Measurements from ENCODE around the gene RAB31.

The RAB31 gene

DNA sequence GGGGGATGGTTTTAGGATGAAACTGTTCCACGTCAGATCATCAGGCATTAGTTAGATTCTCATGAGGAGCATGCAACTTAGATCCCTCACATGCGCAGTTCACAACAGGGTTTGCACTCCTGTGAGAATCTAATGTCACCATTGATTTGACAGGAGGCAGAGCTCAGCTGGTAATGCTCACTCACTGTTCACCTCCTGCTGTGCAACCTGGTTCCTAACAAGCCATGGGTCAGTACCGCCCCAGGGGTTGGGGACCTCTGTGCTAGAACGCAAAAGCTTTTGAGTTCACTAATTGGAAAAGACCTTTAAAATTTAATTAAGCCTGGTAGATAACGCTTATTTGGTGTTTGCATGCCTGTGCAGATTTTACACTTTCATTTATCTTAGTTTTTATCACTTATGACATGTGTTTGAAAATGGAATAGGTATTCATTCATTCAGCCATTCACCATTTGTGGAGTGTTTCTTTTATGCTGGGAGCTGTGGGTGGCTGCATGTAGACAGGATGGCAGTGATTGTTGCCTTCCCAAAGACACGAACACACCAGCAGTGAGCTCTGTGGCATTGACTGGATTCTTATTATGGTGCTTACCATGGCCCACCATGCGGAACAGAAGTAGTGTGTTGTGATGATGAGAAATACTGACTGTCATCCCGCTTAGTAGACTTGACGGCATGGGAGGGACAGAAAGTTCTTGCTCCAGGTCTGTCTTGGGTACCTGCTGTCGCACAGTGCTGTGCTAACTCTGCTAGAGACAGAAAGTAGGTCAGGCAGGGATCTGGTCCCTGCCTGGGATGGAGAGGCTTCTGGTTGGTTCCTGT lies 6.4 kb downstream of the RAB31 start:
- no peak for DNase-seq

GRCh38 chr18:9715088-9715343 lies 6.9 kb downstream of the RAB31 start:
- DNase-seq, result no peak

GRCh38 chr18:9715978-9716774 lies 8.1 kb downstream of the RAB31 start:
- DNase-seq, result no peak

DNA sequence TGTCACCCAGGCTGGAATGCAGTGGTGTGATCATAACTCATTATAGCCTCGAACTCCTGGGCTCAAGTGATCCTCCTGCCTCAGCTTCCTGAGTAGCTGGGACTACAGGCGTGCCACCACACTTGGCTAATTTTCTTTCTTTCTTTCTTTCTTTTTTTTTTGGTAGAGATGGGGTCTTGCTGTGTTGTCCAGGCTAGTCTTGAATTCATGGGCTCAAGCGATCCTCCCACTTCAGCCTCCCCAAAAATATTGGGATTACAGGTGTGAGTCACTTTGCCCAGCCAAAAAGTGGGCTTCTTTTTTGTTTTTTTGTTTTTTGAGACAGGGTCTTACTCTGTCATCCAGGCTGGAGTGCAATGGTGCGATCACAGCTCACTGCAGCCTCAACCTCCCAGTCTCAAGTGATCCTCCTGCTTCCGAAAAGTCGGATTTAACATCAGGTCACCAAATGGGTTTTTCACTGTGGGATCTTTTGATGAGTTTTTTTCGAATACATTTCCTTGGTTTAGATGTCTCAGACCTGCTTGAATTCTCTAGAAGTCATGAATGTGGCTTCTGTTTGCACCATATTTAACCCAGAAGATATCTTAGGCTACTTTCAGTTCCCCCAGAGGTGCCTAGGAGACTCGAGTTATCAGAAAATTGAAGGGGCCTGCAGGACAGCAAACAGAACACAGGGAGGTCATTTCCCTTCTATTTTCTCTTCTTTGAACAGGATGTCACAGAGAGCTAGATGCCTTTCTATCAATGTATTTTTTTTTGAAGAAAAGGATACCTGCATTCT lies 8.9 kb downstream of the RAB31 start:
- no peak for DNase-seq

GRCh38 chr18:9719421-9719981 lies 11.4 kb downstream of the RAB31 start:
- no peak for DNase-seq

GRCh38 chr18:9720327-9720726 lies 12.2 kb downstream of the RAB31 start:
- no peak for DNase-seq

GRCh38 chr18:9721893-9722550 lies 13.9 kb downstream of the RAB31 start:
- DNase-seq, result no peak

GRCh38 chr18:9722691-9723090 lies 14.6 kb downstream of the RAB31 start:
- DNase-seq, result no peak

DNA sequence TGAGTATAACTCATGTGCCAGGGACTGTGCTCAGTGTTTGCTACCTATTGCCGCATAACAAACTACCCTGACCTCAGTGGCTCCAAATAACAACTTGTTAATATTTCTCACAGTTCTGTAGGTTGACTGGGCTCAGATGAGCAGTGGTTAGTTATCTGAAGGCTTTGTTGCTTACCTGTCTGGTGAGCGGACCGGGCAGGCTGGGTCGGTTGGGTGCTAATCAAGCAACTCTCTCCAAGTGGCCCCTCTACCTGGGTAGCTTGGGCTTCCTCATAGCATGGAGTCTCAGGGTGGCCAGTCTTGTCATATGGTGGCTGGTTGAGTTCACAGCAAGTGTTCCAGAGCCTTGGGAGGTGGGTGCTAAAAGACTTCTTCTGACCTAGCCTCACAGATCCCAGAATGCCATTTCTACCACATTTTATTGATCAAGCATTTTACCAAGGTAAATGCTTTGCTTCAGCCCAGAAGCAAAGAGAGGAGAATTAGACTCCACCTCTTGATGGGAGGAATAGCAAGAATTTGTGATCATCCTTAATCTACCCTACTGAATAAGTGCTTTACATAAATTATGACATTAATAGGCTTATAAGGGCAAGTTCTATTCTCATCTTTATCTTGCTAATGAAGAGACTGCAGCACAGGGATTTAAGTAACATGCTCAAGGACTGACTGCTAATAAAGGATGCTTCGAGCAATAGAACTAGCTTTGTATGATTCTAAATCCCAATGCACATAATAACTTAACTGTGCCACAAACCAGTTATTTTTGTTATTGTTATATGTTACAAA lies 16.9 kb downstream of the RAB31 start:
- no peak for DNase-seq

- DNase-seq, result no peak
These were observed 18.1 kb downstream of the RAB31 start for GRCh38 chr18:9726175-9726574.

- no peak for DNase-seq
These were observed 18.8 kb downstream of the RAB31 start for GRCh38 chr18:9726936-9727335.

DNA sequence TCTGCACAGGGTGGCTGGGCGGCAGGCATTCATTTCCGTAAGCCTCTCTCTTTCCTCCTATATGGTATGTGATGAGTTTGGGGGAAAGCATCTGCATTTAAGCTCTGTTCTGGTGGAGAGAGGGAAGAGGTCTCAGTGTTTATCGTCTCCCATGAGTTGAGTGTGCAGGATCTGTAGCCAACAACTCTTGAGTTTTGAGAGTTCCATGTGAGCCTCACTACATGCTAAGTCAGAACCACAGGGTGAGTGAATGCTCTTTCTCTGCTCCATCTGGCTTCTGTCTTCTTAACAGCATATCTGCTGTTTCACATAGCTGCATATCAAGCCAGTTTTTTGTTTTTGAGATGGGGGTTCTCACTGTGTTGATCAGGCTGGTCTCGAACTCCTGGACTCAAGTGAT lies 22.7 kb downstream of the RAB31 start:
- no peak for DNase-seq

DNA sequence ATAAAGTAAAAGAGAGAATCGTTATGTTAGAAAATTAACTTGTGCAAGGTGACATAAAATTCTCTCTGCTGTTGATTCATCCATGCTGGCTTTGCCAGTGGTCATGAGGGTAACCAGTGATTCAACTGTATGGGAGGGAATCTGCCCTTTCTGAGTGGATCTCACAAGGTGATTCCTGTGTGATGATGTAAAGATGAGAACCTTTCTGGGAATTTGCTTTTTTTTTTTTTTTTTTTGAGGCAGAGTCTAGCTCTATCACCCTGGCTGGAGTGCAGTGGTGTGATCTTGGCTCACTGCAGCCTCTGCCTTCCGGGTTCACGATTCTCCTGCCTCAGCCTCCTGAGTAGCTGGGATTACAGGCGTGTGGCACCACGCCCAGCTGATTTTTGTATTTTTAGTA lies 23.3 kb downstream of the RAB31 start:
- DNase-seq, result no peak

GRCh38 chr18:9732031-9732430 lies 23.9 kb downstream of the RAB31 start:
- no peak for DNase-seq

DNA sequence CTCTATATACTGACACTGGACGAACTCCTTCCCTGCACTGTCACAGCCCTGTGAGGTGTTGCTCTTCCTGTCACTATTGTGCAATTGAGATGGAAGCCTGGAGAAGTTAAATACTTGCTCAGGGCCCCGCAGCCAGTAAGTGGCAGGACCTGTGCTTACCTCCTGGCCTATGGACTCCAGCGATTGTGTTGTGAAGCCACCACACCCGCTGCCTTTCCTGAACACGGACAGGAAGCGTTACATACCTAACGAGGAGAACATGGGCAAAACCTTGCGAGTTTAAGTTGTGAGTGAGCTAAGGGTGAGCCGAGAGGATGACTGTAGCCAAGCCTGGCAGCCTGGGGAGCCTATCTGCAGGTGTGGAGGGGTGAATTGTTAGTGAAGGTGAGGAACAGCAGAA lies 26.1 kb downstream of the RAB31 start:
- no peak for DNase-seq

GRCh38 chr18:9735238-9735637 lies 27.1 kb downstream of the RAB31 start:
- no peak for DNase-seq

GRCh38 chr18:9735879-9736278 lies 27.8 kb downstream of the RAB31 start:
- no peak for DNase-seq

DNA sequence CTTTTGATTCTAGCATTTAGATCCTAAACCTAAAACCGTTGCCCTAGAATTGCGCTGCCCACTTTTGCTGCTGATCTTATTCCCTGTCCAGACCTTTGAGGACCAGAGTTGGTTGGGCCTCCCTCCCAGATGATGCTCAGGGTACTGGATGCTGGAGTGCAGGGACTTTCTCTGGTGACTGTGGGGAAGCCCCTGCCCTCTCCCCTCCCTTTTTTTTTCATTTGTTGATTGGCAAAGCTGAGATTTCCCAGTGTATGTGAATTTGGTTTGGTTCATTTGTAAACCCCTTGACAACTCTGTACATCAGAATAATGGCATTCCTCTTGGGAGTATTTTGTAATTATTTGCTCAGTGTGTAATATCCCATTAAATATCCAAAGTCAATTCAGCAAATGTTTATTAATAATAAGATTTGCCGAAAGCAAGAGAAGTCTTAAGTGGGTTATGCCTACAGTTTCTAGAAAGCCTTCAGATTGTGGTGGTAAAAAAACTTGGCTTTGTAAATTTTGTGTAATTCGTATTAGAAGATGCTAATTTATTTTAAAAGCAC lies 28.3 kb downstream of the RAB31 start:
- DNase-seq, result no peak

DNA sequence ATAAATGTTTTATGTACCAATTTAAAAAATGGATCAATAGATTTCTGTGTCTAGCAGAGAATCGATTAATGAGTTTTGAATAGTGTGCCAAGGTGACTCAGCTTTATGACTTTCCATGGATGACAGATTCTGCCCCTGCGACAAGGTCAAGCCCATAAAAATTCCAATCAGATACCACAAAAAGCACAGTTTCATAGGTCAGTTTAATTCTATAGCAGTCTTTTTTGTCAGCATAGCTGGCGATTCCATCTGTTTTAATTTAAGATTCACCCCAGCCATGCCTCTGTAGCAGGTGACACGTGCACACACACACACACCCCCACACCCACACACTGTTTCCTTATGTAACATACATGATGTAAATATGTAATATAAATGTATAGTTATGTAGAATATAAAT lies 28.9 kb downstream of the RAB31 start:
- DNase-seq, result no peak

DNA sequence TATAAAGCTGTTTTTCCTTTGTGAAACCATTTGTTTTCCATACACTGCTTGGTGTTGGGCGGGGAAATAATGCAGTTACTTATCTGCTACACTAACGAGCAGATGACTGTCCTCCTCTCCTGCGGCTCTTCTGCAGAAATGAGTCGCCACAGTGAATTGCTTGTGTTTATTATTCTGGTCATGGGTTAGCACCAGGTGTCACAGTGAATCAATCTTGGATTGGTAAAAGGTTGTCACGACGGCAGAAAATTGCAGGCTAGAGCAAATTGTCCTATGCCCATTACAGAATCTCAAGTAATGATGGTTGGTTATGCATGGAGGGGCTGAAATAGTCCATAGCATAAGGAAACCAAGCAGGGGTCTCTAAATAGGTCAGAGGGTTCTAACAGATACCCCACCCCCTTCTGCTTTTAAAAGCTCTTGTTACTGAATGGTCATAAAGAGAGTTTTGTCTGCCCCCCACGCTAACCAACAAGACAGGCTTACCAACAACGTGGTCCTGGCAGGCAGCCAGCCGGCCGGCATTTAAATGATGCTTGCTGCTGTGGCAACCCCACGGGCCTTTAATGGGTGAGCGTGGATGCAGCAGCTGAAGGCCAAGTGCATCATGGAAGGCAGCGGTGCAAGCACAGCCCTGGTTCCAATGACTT lies 29.5 kb downstream of the RAB31 start:
- no peak for DNase-seq
